Activated B cell treated with CpG ODN at 0.5 μM for 24 hours (primary cell): ENCODE measurements around the gene SYS1. TPM values are rescaled to one million over a fixed set of nuclear protein-coding genes. Genes with fewer than 3 reads are reported as not detected.

ENCODE experiments used
- ATAC-seq: fragments of 200-7000 bp; cut with Tn5 transposase; one replicate; pipeline ENCODE4 v1.10.0; 2021; ENCODE audit warnings: low read depth, mild to moderate bottlenecking, moderate library complexity
- CTCF ChIA-PET: fragments of 350-600 bp; sonication (Branson Sonifier 250); formaldehyde crosslinking; loops from one replicate; lab custom pipeline; 2021; ENCODE audit warnings: antibody characterized with exemption; lab: Charles Lee
- POLR2A ChIA-PET: fragments of 350-600 bp; sonication (Branson Sonifier 250); formaldehyde crosslinking; loops from one replicate; lab custom pipeline; 2021; ENCODE audit warnings: antibody characterized with exemption; lab: Charles Lee
- DNase-seq: peaks from one replicate; pipeline ENCODE4 v3.0.0; 2022
- H3K27ac Mint-ChIP-seq: one replicate; pipeline ENCODE4 v1.8.0; 2020; ENCODE audit warnings: mixed read lengths
- H3K27me3 Mint-ChIP-seq: one replicate; pipeline ENCODE4 v1.8.0; 2021; ENCODE audit warnings: mixed read lengths
- H3K36me3 Mint-ChIP-seq: one replicate; pipeline ENCODE4 v1.8.0; 2021; ENCODE audit warnings: low read depth, mixed read lengths
- H3K4me1 Mint-ChIP-seq: one replicate; pipeline ENCODE4 v1.8.0; 2021; ENCODE audit warnings: mixed read lengths
- H3K4me3 Mint-ChIP-seq: one replicate; pipeline ENCODE4 v1.8.0; 2020; ENCODE audit warnings: mild to moderate bottlenecking, mixed read lengths
- H3K9me3 Mint-ChIP-seq: one replicate; pipeline ENCODE4 v1.8.0; 2020; ENCODE audit warnings: mixed read lengths
- CTCF ChIP-seq: fragments of 200-600 bp; IDR thresholded peaks from one replicate; pipeline ENCODE4 v1.8.0; 2022; ENCODE audit warnings: antibody characterized with exemption, mild to moderate bottlenecking
- intact Hi-C: fragments of 100-400 bp; cut with micrococcal nuclease; formaldehyde crosslinking; loops from one replicate; pipeline ENCODE4 v1.15.1; 2024
- total RNA-seq: library from RNA; stranded (reverse); gene quantifications from 2 replicates; pipeline ENCODE4 v1.2.3, GENCODE V29; 2022

SYS1 gene
- total RNA-seq, 1 donor from 2014 or later: 35.2 TPM

- no peak overlapping the region for H3K4me3 Mint-ChIP-seq
- POLR2A ChIA-PET: no interaction called here
- H3K9me3 Mint-ChIP-seq: no peaks in the 10 kb centered on the region
- no peaks in the 10 kb centered on the region for H3K4me1 Mint-ChIP-seq
- ATAC-seq: no peak
- intact Hi-C loops: no loop called here
- no peak overlapping the region for H3K27ac Mint-ChIP-seq
- no peak for TF ChIP-seq CTCF
- H3K27me3 Mint-ChIP-seq: peaks cover 2% of the 10 kb centered on the region
- CTCF ChIA-PET: interaction anchor here (0.7 to 1.0 kb wide), 2 partner anchors 8 to 81 kb away, joined by 3 read pairs; no protein-coding TSS in a partner anchor
- no peaks in the 10 kb centered on the region for H3K36me3 Mint-ChIP-seq
- DNase-seq: no peak
Measured at GRCh38 chr20:45354423-45355208, 8.3 kb upstream of the SYS1 start.

GRCh38 chr20:45355209-45356084 lies 7.5 kb upstream of the SYS1 start:
- H3K4me1 Mint-ChIP-seq: no peaks in the 10 kb centered on the region
- DNase-seq (no peak), ATAC-seq (no peak)
- no peak overlapping the region for H3K27ac Mint-ChIP-seq
- no peak overlapping the region for H3K4me3 Mint-ChIP-seq
- POLR2A ChIA-PET: no interaction called here
- intact Hi-C loops: no loop called here
- TF ChIP-seq CTCF: no peak
- no peaks in the 10 kb centered on the region for H3K9me3 Mint-ChIP-seq
- H3K27me3 Mint-ChIP-seq: no peaks in the 10 kb centered on the region
- no peaks in the 10 kb centered on the region for H3K36me3 Mint-ChIP-seq
- CTCF ChIA-PET: interaction anchor here (1.0 kb wide), 1 partner anchor 80 kb away, joined by 3 read pairs; no protein-coding TSS in a partner anchor

- ATAC-seq: no peak
- no peak for TF ChIP-seq CTCF
- CTCF ChIA-PET: interaction anchor here (22.9 kb wide), 1 partner anchor 76 kb away, joined by 534 read pairs; no protein-coding TSS in a partner anchor
- POLR2A ChIA-PET: no interaction called here
- H3K27ac Mint-ChIP-seq: no peak overlapping the region
- peaks cover 10% of the 10 kb centered on the region for H3K4me1 Mint-ChIP-seq
- no peak overlapping the region for H3K4me3 Mint-ChIP-seq
- no peak for DNase-seq
- H3K9me3 Mint-ChIP-seq: no peaks in the 10 kb centered on the region
- peaks cover 7% of the 10 kb centered on the region for H3K36me3 Mint-ChIP-seq
- intact Hi-C loops: no loop called here
- no peaks in the 10 kb centered on the region for H3K27me3 Mint-ChIP-seq
Measured at GRCh38 chr20:45358282-45359068, 4.5 kb upstream of the SYS1 start.

- no peak for ATAC-seq
- H3K9me3 Mint-ChIP-seq: no peaks in the 10 kb centered on the region
- intact Hi-C loops: no loop called here
- H3K4me1 Mint-ChIP-seq: peaks cover 16% of the 10 kb centered on the region
- H3K4me3 Mint-ChIP-seq: no peak overlapping the region
- CTCF ChIA-PET: interaction anchor here (1.3 to 22.9 kb wide), 3 partner anchors 76 to 411 kb away, joined by 3 to 534 read pairs (median 12); no protein-coding TSS in a partner anchor
- no peaks in the 10 kb centered on the region for H3K27me3 Mint-ChIP-seq
- H3K27ac Mint-ChIP-seq: no peak overlapping the region
- no peak for DNase-seq
- TF ChIP-seq CTCF: no peak
- H3K36me3 Mint-ChIP-seq: peaks cover 13% of the 10 kb centered on the region
- POLR2A ChIA-PET: interaction anchor here (5.6 kb wide), 1 partner anchor 13 kb away, joined by 46 read pairs; no protein-coding TSS in a partner anchor
Measured at GRCh38 chr20:45359069-45359405, 3.9 kb upstream of the SYS1 start.
